Mesendoderm (in vitro differentiated cells): Measurements from ENCODE around the gene CCDC73.
"Not testable (repeated sequence)": the region's sequence is repeated elsewhere in the genome, so short reads cannot be mapped to it uniquely, and the experiment has no call there.

Source experiments
- DNase-seq: peaks from one replicate; pipeline ENCODE4 v3.0.0; 2013
- H2AK5ac ChIP-seq: 2 replicates; pipeline ENCODE4 v1.6.1; 2013; ENCODE audit warnings: low read length, inconsistent platforms
- H2BK120ac ChIP-seq: 2 replicates; pipeline ENCODE4 v1.6.1; 2013; ENCODE audit warnings: low read depth, mild to moderate bottlenecking, low read length, moderate library complexity, mixed read lengths
- H2BK15ac ChIP-seq: replicated peaks from 2 replicates; pipeline ENCODE4 v1.6.1; 2013; ENCODE audit warnings: low read depth, mild to moderate bottlenecking, moderate library complexity
- H2BK5ac ChIP-seq: 2 replicates; pipeline ENCODE4 v1.6.1; 2013; ENCODE audit warnings: low read length, inconsistent platforms
- H3K18ac ChIP-seq: 2 replicates; pipeline ENCODE4 v1.6.1; 2013; ENCODE audit warnings: mild to moderate bottlenecking, low read length, mixed read lengths
- H3K23ac ChIP-seq: one replicate; pipeline ENCODE4 v1.6.1; 2013; ENCODE audit warnings: low read length
- H3K27ac ChIP-seq: 2 replicates; pipeline ENCODE4 v1.5.1; 2013; ENCODE audit warnings: low read depth, mild to moderate bottlenecking, inconsistent platforms, low read length, moderate library complexity
- H3K27me3 ChIP-seq: 2 replicates; pipeline ENCODE4 v1.6.1; 2013; ENCODE audit warnings: low read length, control low read depth, mild to moderate bottlenecking, inconsistent platforms; ENCODE audit not compliant: insufficient read depth, poor library complexity
- H3K36me3 ChIP-seq: 2 replicates; pipeline ENCODE4 v1.6.1; 2013; ENCODE audit warnings: low read length, inconsistent platforms; ENCODE audit not compliant: control insufficient read depth, insufficient read depth
- H3K4ac ChIP-seq: one replicate; pipeline ENCODE4 v1.6.1; 2013; ENCODE audit warnings: low read depth, mild to moderate bottlenecking, low read length, moderate library complexity
- H3K4me1 ChIP-seq: 2 replicates; pipeline ENCODE4 v1.6.1; 2013; ENCODE audit warnings: low read depth, low read length, inconsistent platforms; ENCODE audit not compliant: control insufficient read depth
- H3K4me2 ChIP-seq: 2 replicates; pipeline ENCODE4 v1.6.1; 2013; ENCODE audit warnings: low read length
- H3K4me3 ChIP-seq: 2 replicates; pipeline ENCODE4 v1.5.1; 2013; ENCODE audit warnings: mild to moderate bottlenecking, low read length
- H3K56ac ChIP-seq: one replicate; pipeline ENCODE4 v1.6.1; 2013; ENCODE audit warnings: low read length
- H3K79me1 ChIP-seq: 2 replicates; pipeline ENCODE4 v1.6.1; 2013; ENCODE audit warnings: low read length, inconsistent platforms
- H3K79me2 ChIP-seq: 2 replicates; pipeline ENCODE4 v1.6.1; 2013; ENCODE audit warnings: mild to moderate bottlenecking, low read length; ENCODE audit not compliant: control insufficient read depth, insufficient read depth
- H3K9ac ChIP-seq: 2 replicates; pipeline ENCODE4 v1.6.1; 2013; ENCODE audit warnings: low read length, inconsistent platforms
- H4K5ac ChIP-seq: one replicate; pipeline ENCODE4 v1.6.1; 2013; ENCODE audit warnings: low read length
- H4K8ac ChIP-seq: one replicate; pipeline ENCODE4 v1.6.1; 2013; ENCODE audit warnings: low read depth, mild to moderate bottlenecking, control low read depth, low read length, moderate library complexity
- WGBS: extraction: QIAGEN DNeasy Blood & Tissue Kit; methylation state at CpG from one replicate; pipeline ENCODE4 v1.1.7; 2013; ENCODE audit warnings: low lambda C conversion rate, missing lambda C conversion rate; ENCODE audit not compliant: insufficient coverage; ENCODE audit errors: extremely low coverage; 5-methylcytosine and 5-hydroxymethylcytosine counted together

The CCDC73 gene

DNA sequence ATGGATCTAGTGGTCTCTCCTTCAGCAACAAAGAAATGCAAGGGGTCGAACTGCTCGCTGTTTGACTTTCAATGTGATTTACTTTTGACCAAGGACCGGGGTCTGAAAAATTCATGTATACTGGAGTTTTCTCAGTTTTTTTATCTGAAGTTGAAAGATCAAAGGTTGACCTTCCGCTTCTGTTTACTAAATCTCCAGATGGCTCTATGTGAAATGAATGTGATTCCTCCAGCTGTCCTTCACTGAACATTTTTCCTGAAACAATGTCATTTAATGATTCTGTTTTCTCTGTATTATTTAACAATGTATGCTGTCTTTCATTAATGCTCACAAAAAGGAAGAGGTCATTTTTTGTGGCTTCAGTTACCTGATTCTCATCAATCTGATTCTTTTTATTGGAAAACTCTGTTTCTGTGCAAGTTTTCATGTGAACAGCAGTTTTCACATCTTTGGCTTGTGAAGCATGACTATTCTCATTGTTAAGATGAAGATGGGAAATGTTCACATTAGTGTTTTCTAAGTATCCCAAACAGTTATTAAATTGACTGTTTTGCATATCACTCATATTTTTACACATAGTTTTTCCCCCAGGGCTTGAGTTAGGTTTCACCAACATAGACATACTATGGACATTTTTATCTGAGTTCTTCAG lies 180.8 kb downstream of the CCDC73 start:
- H3K4me3 ChIP-seq: no peak overlapping the region
- no CpG with 5 or more reads among the region's 4 CpGs for WGBS
- no peaks in the 10 kb centered on the region for H3K79me1 ChIP-seq

DNA sequence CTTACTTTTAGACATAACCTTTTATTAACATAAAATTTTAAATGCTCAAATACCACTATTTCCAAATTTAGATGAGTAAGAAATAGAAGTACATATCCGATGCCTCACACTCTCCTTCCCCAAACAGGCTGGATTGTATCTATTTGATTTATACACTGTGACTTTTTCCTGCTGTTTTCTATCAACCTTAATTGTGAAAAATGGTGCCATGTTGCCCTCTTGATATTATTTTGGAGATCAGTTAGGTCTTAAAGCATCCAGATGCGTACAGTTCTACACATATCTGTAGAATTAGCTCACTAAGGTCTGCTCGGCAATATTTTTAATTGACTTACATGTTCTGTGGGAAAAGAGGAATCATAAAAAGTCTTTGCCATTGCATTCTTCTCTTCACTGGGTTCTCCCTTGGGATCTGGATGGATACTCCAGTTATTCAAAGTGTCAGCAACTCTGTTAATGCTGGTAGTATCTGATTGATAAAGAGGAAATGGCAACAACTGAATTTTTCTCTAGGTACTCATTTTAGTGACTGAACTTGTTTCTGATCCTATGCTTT lies 183.6 kb downstream of the CCDC73 start:
- Histone ChIP-seq H3K36me3 (no peaks in the 10 kb centered on the region), H3K4me3 (no peak overlapping the region), H3K27me3 (no peaks in the 10 kb centered on the region), H4K8ac (no peak overlapping the region), H3K79me1 (no peaks in the 10 kb centered on the region), H3K27ac (no peak overlapping the region), H4K5ac (no peak overlapping the region), H2BK15ac (no peak overlapping the region), H3K4me2 (no peak overlapping the region), H3K4ac (no peak overlapping the region), H2BK5ac (no peak overlapping the region), H3K79me2 (no peaks in the 10 kb centered on the region), H3K56ac (no peak overlapping the region), H2AK5ac (no peak overlapping the region), H3K23ac (no peak overlapping the region), H2BK120ac (no peak overlapping the region), H3K9ac (no peak overlapping the region), H3K18ac (no peak overlapping the region), H3K4me1 (no peaks in the 10 kb centered on the region)
- WGBS: no CpG with 5 or more reads among the region's 3 CpGs
- DNase-seq: no peak

More for the DNA sequence above, 180.8 kb downstream of the CCDC73 start:
- Histone ChIP-seq H2AK5ac (no peak overlapping the region), H3K4me1 (no peaks in the 10 kb centered on the region), H3K18ac (no peak overlapping the region), H3K9ac (no peak overlapping the region), H3K27me3 (no peaks in the 10 kb centered on the region), H3K4ac (no peak overlapping the region), H2BK15ac (no peak overlapping the region), H3K4me2 (no peak overlapping the region), H2BK120ac (no peak overlapping the region), H3K27ac (no peak overlapping the region), H3K56ac (no peak overlapping the region), H4K8ac (no peak overlapping the region), H2BK5ac (no peak overlapping the region), H4K5ac (no peak overlapping the region), H3K36me3 (no peaks in the 10 kb centered on the region), H3K79me2 (no peaks in the 10 kb centered on the region), H3K23ac (no peak overlapping the region)
- no peak for DNase-seq

DNA sequence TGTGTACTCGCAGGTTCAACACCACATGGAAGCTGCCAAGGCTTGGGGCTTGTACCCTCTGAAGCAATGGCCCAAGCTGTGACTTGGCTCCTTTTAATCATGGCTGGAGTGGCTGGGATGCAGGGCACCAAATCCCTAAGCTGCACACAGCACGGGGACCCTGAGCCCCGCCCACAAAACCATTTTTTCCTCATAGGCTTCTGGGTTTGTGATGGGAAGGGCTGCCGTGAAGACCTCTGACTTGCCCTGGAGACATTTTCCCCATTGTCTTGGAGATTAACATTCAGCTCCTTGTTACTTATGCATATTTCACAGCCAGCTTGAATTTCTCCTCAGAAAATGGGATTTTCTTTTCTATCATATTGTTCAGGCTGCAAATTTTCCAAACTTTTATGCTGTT lies 185.6 kb downstream of the CCDC73 start:
- not testable (repeated sequence) for H2BK5ac ChIP-seq, H3K4ac ChIP-seq, H4K8ac ChIP-seq, DNase-seq, H3K23ac ChIP-seq, H3K27me3 ChIP-seq, H3K56ac ChIP-seq, H4K5ac ChIP-seq, H3K4me2 ChIP-seq, H2AK5ac ChIP-seq, H3K4me3 ChIP-seq, H2BK15ac ChIP-seq, H3K36me3 ChIP-seq, H3K4me1 ChIP-seq, H3K79me1 ChIP-seq, H2BK120ac ChIP-seq, H3K79me2 ChIP-seq, H3K9ac ChIP-seq, H3K18ac ChIP-seq, H3K27ac ChIP-seq
- WGBS: no CpG with 5 or more reads among the region's 4 CpGs

DNA sequence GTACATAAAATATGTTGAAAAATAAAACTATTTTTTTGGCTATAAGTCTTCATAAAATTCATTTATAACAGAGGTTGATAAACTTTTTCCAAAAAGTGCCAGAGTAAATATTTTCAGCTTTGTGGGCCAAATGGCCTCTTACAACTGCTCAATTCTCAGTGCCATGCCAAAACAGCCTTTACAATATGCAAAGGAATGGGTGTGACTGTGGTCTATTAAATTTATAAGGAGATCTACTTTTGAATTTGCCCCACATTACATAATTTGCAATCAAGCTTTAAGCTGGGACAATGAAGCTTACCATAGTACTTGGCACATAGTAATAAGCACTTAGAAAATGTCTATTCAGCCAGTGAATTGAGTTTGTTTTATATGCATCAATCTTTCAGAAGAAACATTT lies 188.2 kb downstream of the CCDC73 start:
- no peaks in the 10 kb centered on the region for H3K4me1 ChIP-seq
- H3K36me3 ChIP-seq: peaks cover 1% of the 10 kb centered on the region
- no peaks in the 10 kb centered on the region for H3K79me1 ChIP-seq
- no peak overlapping the region for H3K23ac ChIP-seq
- H3K18ac ChIP-seq: no peak overlapping the region
- H3K27me3 ChIP-seq: no peaks in the 10 kb centered on the region
- no peak overlapping the region for H3K9ac ChIP-seq
- H2BK120ac ChIP-seq: no peak overlapping the region
- H3K56ac ChIP-seq: no peak overlapping the region
- no peak overlapping the region for H2AK5ac ChIP-seq
- H3K4me3 ChIP-seq: no peak overlapping the region
- no peak overlapping the region for H4K8ac ChIP-seq
- no peak overlapping the region for H2BK5ac ChIP-seq
- H3K79me2 ChIP-seq: no peaks in the 10 kb centered on the region
- DNase-seq: no peak
- H4K5ac ChIP-seq: no peak overlapping the region
- H3K27ac ChIP-seq: no peak overlapping the region
- no peak overlapping the region for H3K4me2 ChIP-seq
- no peak overlapping the region for H2BK15ac ChIP-seq
- no peak overlapping the region for H3K4ac ChIP-seq

DNA sequence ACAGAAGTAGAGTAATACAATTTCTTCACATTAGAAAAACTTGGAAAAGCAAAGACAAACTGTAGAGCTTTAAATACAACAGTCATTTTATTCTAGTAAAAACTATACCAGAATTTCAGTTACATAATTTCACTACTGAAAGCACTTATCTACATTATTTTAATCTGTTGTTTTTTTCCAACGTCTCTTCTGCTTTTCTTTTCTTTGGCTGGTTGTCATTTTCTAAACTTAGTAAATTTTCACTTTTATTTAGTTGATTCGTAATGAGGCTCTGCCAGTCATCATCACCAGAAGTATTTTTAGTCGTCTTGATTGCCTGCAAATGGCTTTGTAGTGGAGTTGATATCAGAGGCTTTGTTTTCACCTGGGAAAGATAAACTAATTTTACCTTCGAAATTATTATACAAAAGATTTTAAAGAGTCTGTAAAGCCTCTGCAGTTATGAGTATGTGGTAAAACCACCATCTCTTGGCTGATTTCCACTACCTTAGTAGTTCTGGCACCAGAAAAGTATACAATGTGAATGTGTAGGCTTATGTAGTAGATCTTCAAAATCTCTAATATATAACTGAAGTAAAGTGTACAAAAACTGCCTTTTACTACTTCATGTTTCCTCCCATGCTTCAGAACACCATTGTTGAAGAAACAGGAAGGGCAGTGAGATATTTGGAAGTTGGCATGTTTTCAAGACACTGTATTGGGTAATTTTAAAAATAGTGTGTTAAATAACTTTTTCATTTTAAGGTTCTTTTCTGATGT lies 191.6 kb downstream of the CCDC73 start:
- Histone ChIP-seq H3K9ac (no peak overlapping the region), H4K5ac (no peak overlapping the region), H3K18ac (no peak overlapping the region), H3K27ac (no peak overlapping the region), H4K8ac (no peak overlapping the region), H3K4me3 (no peak overlapping the region), H3K4ac (no peak overlapping the region), H3K79me2 (no peaks in the 10 kb centered on the region), H3K4me2 (no peak overlapping the region), H2BK120ac (no peak overlapping the region), H3K4me1 (no peaks in the 10 kb centered on the region), H2BK15ac (no peak overlapping the region), H3K36me3 (peaks cover 1% of the 10 kb centered on the region), H3K56ac (no peak overlapping the region), H3K27me3 (no peaks in the 10 kb centered on the region), H2BK5ac (no peak overlapping the region), H3K79me1 (no peaks in the 10 kb centered on the region), H2AK5ac (no peak overlapping the region), H3K23ac (no peak overlapping the region)
- no peak for DNase-seq
- no CpG with 5 or more reads among the region's 4 CpGs for WGBS
